ENCODE measurements around the gene MRPL22. TPM values are rescaled to one million over a fixed set of nuclear protein-coding genes. Genes with fewer than 3 reads are reported as not detected.
A peak's percentile ranks its signal among the peaks of the same experiment; 100 is the strongest.
"Not testable (repeated sequence)": the region's sequence is repeated elsewhere in the genome, so short reads cannot be mapped to it uniquely, and the experiment has no call there.

MRPL22 gene
- total and polyA plus RNA-seq, 3 donors from 2014 or later, result 28.1 to 81.4 (median 42.6) TPM

GRCh38 chr5:154901913-154902312, 39.0 kb upstream of the MRPL22 start:
- peak overlapping the region in 1 of 2 donors; percentile 83 for H3K27ac ChIP-seq
- H3K4me3 ChIP-seq, result no peak overlapping the region
- H3K36me3 ChIP-seq (ENCODE audit: low read depth, missing control alignments), result no peaks in the 10 kb centered on the region
- no peaks in the 10 kb centered on the region for H3K9me3 ChIP-seq
- WGBS, 2 donors, result 89% methylated on average over 6 of the region's 6 CpGs
- no peak for DNase-seq
- no peaks in the 10 kb centered on the region for H3K27me3 ChIP-seq
- intact Hi-C loops (cut with DNase I; ENCODE audit: low total_unique reads), result no loop called here
- no peak for TF ChIP-seq POLR2A (IDR thresholded peaks at IDR 0.05)
- TF ChIP-seq CTCF (IDR thresholded peaks at IDR 0.05), result no peak
- H3K4me1 ChIP-seq, result peaks cover 3% of the 10 kb centered on the region

- DNase-seq; intact Hi-C loops (cut with DNase I; ENCODE audit: low total_unique reads); H3K9me3 ChIP-seq; H3K36me3 ChIP-seq (ENCODE audit: low read depth, missing control alignments); H3K27me3 ChIP-seq; H3K27ac ChIP-seq; H3K4me1 ChIP-seq; H3K4me3 ChIP-seq: not testable (repeated sequence)
- 90% methylated on average over 7 of the region's 7 CpGs for WGBS, 2 donors
Observed at GRCh38 chr5:154905601-154906000, 35.3 kb upstream of the MRPL22 start.

- 67 to 73% methylated on average over 3 of the region's 3 CpGs for WGBS, 2 donors
- intact Hi-C loops (cut with DNase I; ENCODE audit: low total_unique reads), result no loop called here
- no peak for DNase-seq
Observed at GRCh38 chr5:154916874-154917273, 24.0 kb upstream of the MRPL22 start.

GRCh38 chr5:154917757-154918156, 23.1 kb upstream of the MRPL22 start:
- Histone ChIP-seq H3K36me3 (ENCODE audit: low read depth, missing control alignments) (no peaks in the 10 kb centered on the region), H3K4me3 (no peak overlapping the region), H3K27ac (no peak overlapping the region), H3K9me3 (no peaks in the 10 kb centered on the region), H3K4me1 (no peaks in the 10 kb centered on the region), H3K27me3 (no peaks in the 10 kb centered on the region)
- TF ChIP-seq CTCF (IDR thresholded peaks at IDR 0.05) (no peak), POLR2A (IDR thresholded peaks at IDR 0.05) (no peak)
- DNase-seq, result no peak
- 84 to 88% methylated on average over 4 of the region's 4 CpGs for WGBS, 2 donors
- intact Hi-C loops (cut with DNase I; ENCODE audit: low total_unique reads), result no loop called here

More at GRCh38 chr5:154916874-154917273, 24.0 kb upstream of the MRPL22 start:
- Histone ChIP-seq H3K9me3 (no peaks in the 10 kb centered on the region), H3K27me3 (no peaks in the 10 kb centered on the region), H3K4me3 (no peak overlapping the region), H3K36me3 (ENCODE audit: low read depth, missing control alignments) (no peaks in the 10 kb centered on the region), H3K4me1 (no peaks in the 10 kb centered on the region), H3K27ac (no peak overlapping the region)
- TF ChIP-seq POLR2A (IDR thresholded peaks at IDR 0.05) (no peak), CTCF (IDR thresholded peaks at IDR 0.05) (no peak)

GRCh38 chr5:154923441-154924430, 17.1 kb upstream of the MRPL22 start:
- no peaks in the 10 kb centered on the region for H3K27me3 ChIP-seq
- intact Hi-C loops (cut with DNase I; ENCODE audit: low total_unique reads), result no loop called here
- 92% methylated on average over 7 of the region's 7 CpGs for WGBS, 2 donors

More at GRCh38 chr5:154923441-154924430, 17.1 kb upstream of the MRPL22 start:
- no peak for DNase-seq
- Histone ChIP-seq H3K9me3 (no peaks in the 10 kb centered on the region), H3K4me3 (no peak overlapping the region), H3K27ac (no peak overlapping the region), H3K4me1 (no peaks in the 10 kb centered on the region), H3K36me3 (ENCODE audit: low read depth, missing control alignments) (no peaks in the 10 kb centered on the region)
- TF ChIP-seq CTCF (IDR thresholded peaks at IDR 0.05), result no peak
- TF ChIP-seq POLR2A (IDR thresholded peaks at IDR 0.05), result no peak
